HCT116 (cell line): ENCODE results near the gene HUWE1.

Source experiments
- CEBPB ChIP-seq: IDR thresholded peaks from 2 replicates; pipeline ENCODE4 v1.6.1; 2012; ENCODE audit warnings: low read depth
- POLR2AphosphoS5 ChIP-seq: IDR thresholded peaks from 2 replicates; pipeline ENCODE4 v1.6.1; 2011; ENCODE audit warnings: mild to moderate bottlenecking, low read depth, low read length, moderate library complexity
- TF ChIP-seq, protein P1 (sequence below), 3 experiments: fragments of 200-600 bp in 1 of 3; sonication (generic) in 1 of 3; IDR thresholded peaks in 2 of 3; conservative IDR thresholded peaks in 1 of 3; 2 replicates each; pipeline ENCODE4 v1.5.1; 2012 to 2017; ENCODE audit warnings: low read depth in 2 of 3, low read length in 2 of 3, antibody characterized with exemption in 1 of 3, borderline replicate concordance in 1 of 3, control low read depth in 1 of 3, mild to moderate bottlenecking in 1 of 3, mixed read lengths in 1 of 3, mixed run types in 1 of 3, moderate library complexity in 1 of 3; ENCODE audit not compliant: insufficient read depth in 1 of 3

DNA sequence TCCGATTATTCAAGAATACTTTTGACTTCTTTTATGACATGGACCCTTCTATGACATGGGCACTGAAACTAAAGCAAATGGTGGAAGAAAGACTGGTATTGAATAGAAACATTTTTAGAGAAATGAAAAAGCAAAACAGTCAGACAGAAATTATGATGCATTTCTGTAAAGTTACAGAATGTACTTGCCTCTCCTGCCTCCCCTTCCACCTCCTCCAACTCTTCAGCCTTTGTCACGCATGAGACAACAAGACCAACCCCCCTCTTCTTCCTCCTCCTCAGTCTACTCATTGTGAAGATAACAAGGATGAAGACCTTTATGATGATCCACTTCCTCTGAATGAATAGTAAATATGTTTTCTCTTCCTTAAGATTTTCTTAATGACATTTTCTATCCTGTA is 46.3 kb upstream of the HUWE1 start:
- TF ChIP-seq POLR2AphosphoS5, result no peak
- TF ChIP-seq, protein P1, sequence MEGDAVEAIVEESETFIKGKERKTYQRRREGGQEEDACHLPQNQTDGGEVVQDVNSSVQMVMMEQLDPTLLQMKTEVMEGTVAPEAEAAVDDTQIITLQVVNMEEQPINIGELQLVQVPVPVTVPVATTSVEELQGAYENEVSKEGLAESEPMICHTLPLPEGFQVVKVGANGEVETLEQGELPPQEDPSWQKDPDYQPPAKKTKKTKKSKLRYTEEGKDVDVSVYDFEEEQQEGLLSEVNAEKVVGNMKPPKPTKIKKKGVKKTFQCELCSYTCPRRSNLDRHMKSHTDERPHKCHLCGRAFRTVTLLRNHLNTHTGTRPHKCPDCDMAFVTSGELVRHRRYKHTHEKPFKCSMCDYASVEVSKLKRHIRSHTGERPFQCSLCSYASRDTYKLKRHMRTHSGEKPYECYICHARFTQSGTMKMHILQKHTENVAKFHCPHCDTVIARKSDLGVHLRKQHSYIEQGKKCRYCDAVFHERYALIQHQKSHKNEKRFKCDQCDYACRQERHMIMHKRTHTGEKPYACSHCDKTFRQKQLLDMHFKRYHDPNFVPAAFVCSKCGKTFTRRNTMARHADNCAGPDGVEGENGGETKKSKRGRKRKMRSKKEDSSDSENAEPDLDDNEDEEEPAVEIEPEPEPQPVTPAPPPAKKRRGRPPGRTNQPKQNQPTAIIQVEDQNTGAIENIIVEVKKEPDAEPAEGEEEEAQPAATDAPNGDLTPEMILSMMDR (IDR thresholded peaks at IDR 0.05 in 2 of 3, conservative IDR thresholded peaks at IDR 0.05 in 1 of 3; ENCODE audit: borderline replicate concordance in 1 of 3, insufficient read depth in 1 of 3, low read depth in 2 of 3, low read length in 2 of 3), result no peak
- no peak for TF ChIP-seq CEBPB
